ENCODE data around the gene PLEKHG1. TPM values are rescaled to one million over a fixed set of nuclear protein-coding genes. Genes with fewer than 3 reads are reported as not detected.

The PLEKHG1 gene
- total RNA-seq, 2 donors from 2014 or later, result 1.5 to 2.4 TPM

DNA sequence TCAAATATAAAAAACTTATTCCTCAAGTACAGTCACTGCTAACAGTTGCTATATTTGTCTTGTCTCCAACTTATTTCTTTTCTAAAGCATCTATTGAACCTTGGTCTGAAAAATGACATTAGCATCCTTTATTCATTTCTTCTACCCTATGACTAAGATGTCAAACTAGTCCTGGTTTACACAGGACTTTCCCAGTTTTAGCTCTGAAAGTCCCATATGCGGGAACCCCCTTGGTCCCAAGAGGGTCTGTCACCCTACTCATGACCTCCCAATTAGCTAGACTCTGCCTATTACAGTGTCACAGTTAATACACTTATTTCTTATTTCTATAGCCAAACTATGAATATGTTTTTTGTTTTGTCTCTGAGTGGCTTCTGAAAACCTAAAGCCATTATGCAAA lies 37.1 kb downstream of the PLEKHG1 start:
- no peaks in the 10 kb centered on the region for H3K9me3 ChIP-seq (ENCODE audit: control insufficient read depth, low read length)
- Mint-ChIP-seq H3K9me3 (no peaks in the 10 kb centered on the region), H3K4me1 (peaks cover 10% of the 10 kb centered on the region), H3K27me3 (ENCODE audit: insufficient read depth) (no peaks in the 10 kb centered on the region), H3K36me3 (ENCODE audit: low read depth) (no peaks in the 10 kb centered on the region), H3K4me3 (no peak overlapping the region), H3K27ac (no peak overlapping the region)
- H3K27ac ChIP-seq (ENCODE audit: low read depth, low read length), result no peak overlapping the region
- H3K9ac ChIP-seq (ENCODE audit: extremely low read depth, low read length, poor library complexity, severe bottlenecking), result no peak overlapping the region
- TF ChIP-seq, protein P1, sequence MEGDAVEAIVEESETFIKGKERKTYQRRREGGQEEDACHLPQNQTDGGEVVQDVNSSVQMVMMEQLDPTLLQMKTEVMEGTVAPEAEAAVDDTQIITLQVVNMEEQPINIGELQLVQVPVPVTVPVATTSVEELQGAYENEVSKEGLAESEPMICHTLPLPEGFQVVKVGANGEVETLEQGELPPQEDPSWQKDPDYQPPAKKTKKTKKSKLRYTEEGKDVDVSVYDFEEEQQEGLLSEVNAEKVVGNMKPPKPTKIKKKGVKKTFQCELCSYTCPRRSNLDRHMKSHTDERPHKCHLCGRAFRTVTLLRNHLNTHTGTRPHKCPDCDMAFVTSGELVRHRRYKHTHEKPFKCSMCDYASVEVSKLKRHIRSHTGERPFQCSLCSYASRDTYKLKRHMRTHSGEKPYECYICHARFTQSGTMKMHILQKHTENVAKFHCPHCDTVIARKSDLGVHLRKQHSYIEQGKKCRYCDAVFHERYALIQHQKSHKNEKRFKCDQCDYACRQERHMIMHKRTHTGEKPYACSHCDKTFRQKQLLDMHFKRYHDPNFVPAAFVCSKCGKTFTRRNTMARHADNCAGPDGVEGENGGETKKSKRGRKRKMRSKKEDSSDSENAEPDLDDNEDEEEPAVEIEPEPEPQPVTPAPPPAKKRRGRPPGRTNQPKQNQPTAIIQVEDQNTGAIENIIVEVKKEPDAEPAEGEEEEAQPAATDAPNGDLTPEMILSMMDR (conservative IDR thresholded peaks at IDR 0.05), result no peak
- no peak overlapping the region for H3K4me3 ChIP-seq (ENCODE audit: low read length)
- no peaks in the 10 kb centered on the region for H3K36me3 ChIP-seq (ENCODE audit: control insufficient read depth, insufficient read depth, low read length)
- no peaks in the 10 kb centered on the region for H3K27me3 ChIP-seq (ENCODE audit: control insufficient read depth, insufficient read depth, low read length, poor library complexity, severe bottlenecking)
- WGBS, 2 experiments (ENCODE audit: insufficient coverage in 1 of 2, insufficient read length in 1 of 2), result 96% methylated on average over 1 of the region's 1 CpG; no CpG with 5 or more reads in 1 of the 2 experiments
- DNase-seq, result no peak
- H3K4me1 ChIP-seq (ENCODE audit: control insufficient read depth, insufficient read depth, low read length), result no peaks in the 10 kb centered on the region

DNA sequence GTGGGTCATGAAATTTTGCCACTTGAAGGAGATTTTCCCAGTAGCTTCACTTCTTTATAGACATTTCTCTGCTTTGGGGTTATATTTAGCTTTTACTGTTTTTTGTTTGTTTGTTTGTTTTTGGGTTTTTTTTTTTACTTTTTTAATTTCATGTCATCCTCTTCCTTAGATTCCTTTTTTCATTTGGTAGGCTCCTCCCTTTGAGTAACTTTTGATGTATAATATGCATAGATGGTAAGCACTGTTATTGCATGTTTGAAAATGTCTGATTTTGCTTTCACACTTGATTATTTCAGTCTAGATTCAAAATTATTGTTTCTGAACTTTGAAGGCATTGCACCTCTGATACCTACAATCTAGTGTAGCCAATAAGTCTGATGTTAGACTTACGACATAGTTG lies 37.6 kb downstream of the PLEKHG1 start:
- Histone ChIP-seq H3K4me1 (ENCODE audit: control insufficient read depth, insufficient read depth, low read length) (no peaks in the 10 kb centered on the region), H3K9me3 (ENCODE audit: control insufficient read depth, low read length) (no peaks in the 10 kb centered on the region), H3K36me3 (ENCODE audit: control insufficient read depth, insufficient read depth, low read length) (no peaks in the 10 kb centered on the region), H3K27ac (ENCODE audit: low read depth, low read length) (no peak overlapping the region), H3K4me3 (ENCODE audit: low read length) (no peak overlapping the region), H3K9ac (ENCODE audit: extremely low read depth, low read length, poor library complexity, severe bottlenecking) (no peak overlapping the region), H3K27me3 (ENCODE audit: control insufficient read depth, insufficient read depth, low read length, poor library complexity, severe bottlenecking) (no peaks in the 10 kb centered on the region)
- 100% methylated on average over 1 of the region's 1 CpG; no CpG with 5 or more reads in 1 of the 2 experiments for WGBS, 2 experiments (ENCODE audit: insufficient coverage in 1 of 2, insufficient read length in 1 of 2)
- Mint-ChIP-seq H3K4me3 (no peak overlapping the region), H3K4me1 (peaks cover 10% of the 10 kb centered on the region), H3K9me3 (no peaks in the 10 kb centered on the region), H3K27ac (no peak overlapping the region), H3K27me3 (ENCODE audit: insufficient read depth) (no peaks in the 10 kb centered on the region), H3K36me3 (ENCODE audit: low read depth) (no peaks in the 10 kb centered on the region)
- DNase-seq, result no peak
- TF ChIP-seq, protein P1 (conservative IDR thresholded peaks at IDR 0.05), result no peak

DNA sequence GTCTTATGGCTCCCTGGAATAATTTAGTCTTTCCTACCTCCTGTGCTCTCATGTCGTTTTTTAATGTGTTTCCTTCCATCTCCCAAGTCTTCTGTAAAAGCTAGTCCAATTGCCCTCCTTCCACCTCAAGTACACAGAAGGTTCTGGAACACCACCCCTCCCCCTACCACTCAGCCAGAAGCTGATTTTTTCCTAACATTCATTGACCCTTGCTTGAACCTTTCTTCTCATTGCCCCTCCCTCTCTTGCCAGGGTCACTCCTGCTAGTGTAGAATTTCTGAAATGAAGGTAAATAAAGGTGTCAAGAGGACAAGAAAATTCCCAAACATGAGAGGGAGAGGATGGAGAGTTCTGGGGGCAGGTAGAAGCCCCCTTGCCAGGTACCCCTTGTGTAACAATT lies 38.6 kb downstream of the PLEKHG1 start:
- H3K4me1 Mint-ChIP-seq, result peaks cover 10% of the 10 kb centered on the region
- H3K4me1 ChIP-seq (ENCODE audit: control insufficient read depth, insufficient read depth, low read length), result no peaks in the 10 kb centered on the region

More for the DNA sequence above, 38.6 kb downstream of the PLEKHG1 start:
- Mint-ChIP-seq H3K27ac (no peak overlapping the region), H3K27me3 (ENCODE audit: insufficient read depth) (no peaks in the 10 kb centered on the region), H3K9me3 (no peaks in the 10 kb centered on the region), H3K36me3 (ENCODE audit: low read depth) (no peaks in the 10 kb centered on the region), H3K4me3 (no peak overlapping the region)
- Histone ChIP-seq H3K27ac (ENCODE audit: low read depth, low read length) (no peak overlapping the region), H3K36me3 (ENCODE audit: control insufficient read depth, insufficient read depth, low read length) (no peaks in the 10 kb centered on the region), H3K9ac (ENCODE audit: extremely low read depth, low read length, poor library complexity, severe bottlenecking) (no peak overlapping the region), H3K9me3 (ENCODE audit: control insufficient read depth, low read length) (no peaks in the 10 kb centered on the region), H3K27me3 (ENCODE audit: control insufficient read depth, insufficient read depth, low read length, poor library complexity, severe bottlenecking) (no peaks in the 10 kb centered on the region), H3K4me3 (ENCODE audit: low read length) (no peak overlapping the region)
- no peak for DNase-seq
- TF ChIP-seq, protein P1 (conservative IDR thresholded peaks at IDR 0.05), result no peak
- WGBS, 2 experiments (ENCODE audit: insufficient coverage in 1 of 2, insufficient read length in 1 of 2), result 77 to 100% methylated on average over 1 of the region's 1 CpG
